Keratinocyte (primary cell): ENCODE results near the gene FANCI. TPM values are rescaled to one million over a fixed set of nuclear protein-coding genes. Genes with fewer than 3 reads are reported as not detected.

Experiments used
- DNase-seq: peaks from one replicate; pipeline ENCODE4 v3.0.0-alpha.2; 2011; ENCODE audit warnings: low read depth, missing footprints, low spot score
- FAIRE-seq: peaks from 2 replicates; lab custom pipeline; 2011; peaks lifted over from hg19 to GRCh38; lab: Jason Lieb, UNC
- H2AFZ ChIP-seq: 2 replicates; pipeline ENCODE4 v1.6.0; 2012; ENCODE audit warnings: low read length, control low read depth, inconsistent platforms; ENCODE audit not compliant: control insufficient read depth
- H3K27ac ChIP-seq: 2 replicates; pipeline ENCODE4 v1.5.1; 2011; ENCODE audit warnings: low read length; ENCODE audit not compliant: control insufficient read depth, insufficient read depth
- H3K27me3 ChIP-seq: 3 replicates; pipeline ENCODE4 v1.6.0; 2011; ENCODE audit warnings: low read length; ENCODE audit not compliant: control insufficient read depth, insufficient read depth; ENCODE audit errors: extremely low read depth
- H3K36me3 ChIP-seq, 2 experiments: 2 replicates in 1 of 2; 3 replicates in 1 of 2; pipeline ENCODE4 v1.5.1; 2011; ENCODE audit warnings: low read length in 2 of 2, mild to moderate bottlenecking in 1 of 2; ENCODE audit not compliant: control insufficient read depth in 2 of 2, insufficient read depth in 2 of 2; ENCODE audit errors: extremely low read depth in 1 of 2
- H3K4me1 ChIP-seq: 3 replicates; pipeline ENCODE4 v1.5.1; 2011; ENCODE audit warnings: low read length; ENCODE audit not compliant: control insufficient read depth, insufficient read depth; ENCODE audit errors: extremely low read depth
- H3K4me2 ChIP-seq: 3 replicates; pipeline ENCODE4 v1.6.0; 2011; ENCODE audit warnings: low read depth, low read length; ENCODE audit not compliant: control insufficient read depth, insufficient read depth; ENCODE audit errors: extremely low read depth
- H3K4me3 ChIP-seq, 3 experiments: fragments of 200-600 bp in 1 of 3; sonication (generic) in 1 of 3; 2 replicates in 2 of 3; 3 replicates in 1 of 3; pipeline ENCODE4 v1.5.1; 2011 to 2016; ENCODE audit warnings: low read length in 3 of 3, mild to moderate bottlenecking in 3 of 3, control low read depth in 2 of 3, inconsistent platforms in 1 of 3, low read depth in 1 of 3, mixed read lengths in 1 of 3, mixed run types in 1 of 3, moderate library complexity in 1 of 3; ENCODE audit not compliant: control insufficient read depth in 2 of 3, insufficient read depth in 2 of 3; ENCODE audit errors: extremely low read depth in 1 of 3
- H3K79me2 ChIP-seq: 2 replicates; pipeline ENCODE4 v1.6.0; 2012; ENCODE audit warnings: low read length; ENCODE audit not compliant: control insufficient read depth, insufficient read depth
- H3K9ac ChIP-seq: 3 replicates; pipeline ENCODE4 v1.6.0; 2011; ENCODE audit warnings: low read length; ENCODE audit not compliant: control insufficient read depth, insufficient read depth; ENCODE audit errors: extremely low read depth
- H3K9me1 ChIP-seq: 3 replicates; pipeline ENCODE4 v1.6.0; 2011; ENCODE audit warnings: low read length; ENCODE audit not compliant: control insufficient read depth, insufficient read depth; ENCODE audit errors: extremely low read depth
- H3K9me3 ChIP-seq: 2 replicates; pipeline ENCODE4 v1.5.1; 2012; ENCODE audit warnings: low read depth, low read length; ENCODE audit not compliant: control insufficient read depth
- H4K20me1 ChIP-seq: 3 replicates; pipeline ENCODE4 v1.6.0; 2011; ENCODE audit warnings: low read length; ENCODE audit not compliant: control insufficient read depth, insufficient read depth; ENCODE audit errors: extremely low read depth
- EZH2 ChIP-seq: IDR thresholded peaks from one replicate; pipeline ENCODE4 v1.6.1; 2012; ENCODE audit warnings: inconsistent platforms, mild to moderate bottlenecking, low read length, moderate library complexity
- dilution Hi-C: fragments of 300-500 bp; cut with MboI; formaldehyde crosslinking; loops from one replicate; pipeline ENCODE4 v1.7.0; 2020; ENCODE audit warnings: low sequenced_read_pairs; ENCODE audit not compliant: extremely low pct_ligation_motif_present
- polyA plus RNA-seq, 5 experiments: library from polyadenylated mRNA; depleted of rRNA in 3 of 5; stranded (reverse) in 3 of 5; stranded (forward) in 1 of 5; unstranded in 1 of 5; fragments of >200 nt; gene quantifications; 1 replicate in 1 of 5; 2 replicates in 3 of 5; 3 replicates in 1 of 5; pipeline versions ENCODE4 v1.2.1 to v1.2.3, GENCODE V29; 2011 to 2012; ENCODE audit warnings: missing spikeins in 2 of 5, low read depth in 1 of 5, low replicate concordance in 1 of 5
- TF ChIP-seq, protein P1 (sequence below), 3 experiments: IDR thresholded peaks in 1 of 3; conservative IDR thresholded peaks in 1 of 3; optimal IDR thresholded peaks in 1 of 3; 2 replicates in 2 of 3; 3 replicates in 1 of 3; pipeline versions ENCODE3 to v1.5.1; 2011; ENCODE audit warnings: low read length in 3 of 3, mild to moderate bottlenecking in 3 of 3, moderate library complexity in 2 of 3, control low read depth in 1 of 3, inconsistent platforms in 1 of 3; ENCODE audit not compliant: insufficient read depth in 2 of 3; ENCODE audit errors: extremely low read depth in 1 of 3

FANCI gene
- polyA plus RNA-seq, 1 donor (not counting 4 experiments of a cell fraction or from before 2014, with no cell fraction given) = 21.8 TPM

DNA sequence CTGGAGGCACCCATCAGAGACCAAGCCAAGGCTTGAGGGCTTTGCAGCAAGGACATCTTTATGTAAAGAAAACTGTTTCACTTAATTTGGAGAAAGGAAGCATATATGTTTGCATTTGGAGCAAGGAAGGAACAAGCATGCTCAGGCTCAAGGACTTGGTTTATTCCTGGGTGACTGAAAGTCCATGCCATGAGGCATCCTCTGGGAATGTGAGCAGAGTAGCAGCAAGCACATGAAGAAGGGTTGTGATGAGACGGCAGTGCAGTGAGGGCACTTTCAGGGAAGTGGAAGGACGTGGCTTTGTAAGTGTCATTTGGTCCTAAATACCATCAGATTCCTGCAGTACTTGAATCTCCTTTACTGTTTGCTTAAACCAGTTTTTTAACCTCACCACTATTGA, 64.0 kb downstream of the FANCI start:
- H3K36me3 ChIP-seq = peaks cover 1 to 21% of the 10 kb centered on the region in 2 experiments
- dilution Hi-C loops = no loop called here
- no peak for TF ChIP-seq EZH2
- TF ChIP-seq, protein P1, sequence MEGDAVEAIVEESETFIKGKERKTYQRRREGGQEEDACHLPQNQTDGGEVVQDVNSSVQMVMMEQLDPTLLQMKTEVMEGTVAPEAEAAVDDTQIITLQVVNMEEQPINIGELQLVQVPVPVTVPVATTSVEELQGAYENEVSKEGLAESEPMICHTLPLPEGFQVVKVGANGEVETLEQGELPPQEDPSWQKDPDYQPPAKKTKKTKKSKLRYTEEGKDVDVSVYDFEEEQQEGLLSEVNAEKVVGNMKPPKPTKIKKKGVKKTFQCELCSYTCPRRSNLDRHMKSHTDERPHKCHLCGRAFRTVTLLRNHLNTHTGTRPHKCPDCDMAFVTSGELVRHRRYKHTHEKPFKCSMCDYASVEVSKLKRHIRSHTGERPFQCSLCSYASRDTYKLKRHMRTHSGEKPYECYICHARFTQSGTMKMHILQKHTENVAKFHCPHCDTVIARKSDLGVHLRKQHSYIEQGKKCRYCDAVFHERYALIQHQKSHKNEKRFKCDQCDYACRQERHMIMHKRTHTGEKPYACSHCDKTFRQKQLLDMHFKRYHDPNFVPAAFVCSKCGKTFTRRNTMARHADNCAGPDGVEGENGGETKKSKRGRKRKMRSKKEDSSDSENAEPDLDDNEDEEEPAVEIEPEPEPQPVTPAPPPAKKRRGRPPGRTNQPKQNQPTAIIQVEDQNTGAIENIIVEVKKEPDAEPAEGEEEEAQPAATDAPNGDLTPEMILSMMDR (optimal IDR thresholded peaks at IDR 0.05 in 1 of 3, IDR thresholded peaks at IDR 0.05 in 1 of 3, conservative IDR thresholded peaks at IDR 0.05 in 1 of 3; ENCODE audit: extremely low read depth in 1 of 3, insufficient read depth in 2 of 3, low read length in 3 of 3) = no peak
- DNase-seq (no peak), FAIRE-seq (no peak)
- H2AFZ ChIP-seq = no peak overlapping the region
- H3K27me3 ChIP-seq = no peaks in the 10 kb centered on the region
- no peak overlapping the region for H3K4me3 ChIP-seq
- no peaks in the 10 kb centered on the region for H3K4me1 ChIP-seq
- no peak overlapping the region for H3K4me2 ChIP-seq
- H3K9me3 ChIP-seq = no peaks in the 10 kb centered on the region
- no peaks in the 10 kb centered on the region for H3K79me2 ChIP-seq
- H3K9ac ChIP-seq = no peak overlapping the region
- no peak overlapping the region for H3K27ac ChIP-seq
- no peaks in the 10 kb centered on the region for H4K20me1 ChIP-seq
- H3K9me1 ChIP-seq = no peaks in the 10 kb centered on the region

DNA sequence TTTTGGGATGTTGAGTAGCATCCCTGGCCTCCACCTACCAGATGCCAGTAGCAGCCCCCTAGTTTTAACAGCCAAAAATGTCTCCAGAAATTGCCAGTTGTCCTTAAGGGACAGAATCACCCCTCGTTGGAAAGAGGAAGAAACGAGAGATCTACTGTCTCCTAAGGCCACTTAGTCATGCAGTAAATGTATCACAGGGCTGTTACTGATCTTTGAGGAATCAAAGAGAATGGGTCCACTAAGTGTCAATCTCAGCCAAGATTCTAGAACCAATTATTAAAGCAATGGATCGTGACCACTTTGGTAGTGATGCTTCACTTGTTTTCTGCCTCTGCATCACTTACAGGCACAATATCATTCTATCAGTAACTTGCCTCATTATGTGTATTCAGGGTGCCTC, 64.5 kb downstream of the FANCI start:
- Histone ChIP-seq H3K4me3 (no peak overlapping the region), H3K27me3 (no peaks in the 10 kb centered on the region), H3K4me2 (no peak overlapping the region), H3K36me3 (peaks cover 1 to 21% of the 10 kb centered on the region in 2 experiments), H3K79me2 (no peaks in the 10 kb centered on the region), H3K9me1 (no peaks in the 10 kb centered on the region), H3K9ac (no peak overlapping the region), H3K27ac (no peak overlapping the region), H4K20me1 (no peaks in the 10 kb centered on the region), H3K9me3 (no peaks in the 10 kb centered on the region), H3K4me1 (no peaks in the 10 kb centered on the region), H2AFZ (no peak overlapping the region)
- TF ChIP-seq, protein P1 (optimal IDR thresholded peaks at IDR 0.05 in 1 of 3, IDR thresholded peaks at IDR 0.05 in 1 of 3, conservative IDR thresholded peaks at IDR 0.05 in 1 of 3; ENCODE audit: extremely low read depth in 1 of 3, insufficient read depth in 2 of 3, low read length in 3 of 3) = no peak
- no peak for TF ChIP-seq EZH2
- dilution Hi-C loops = no loop called here
- no peak for DNase-seq
- FAIRE-seq = no peak
